Common myeloid progenitor, CD34-positive (primary cell): ENCODE results near the gene GNAI1.

Source experiments
- CTCF ChIA-PET: fragments of 350-600 bp; sonication (Branson Sonifier 250); formaldehyde crosslinking; loops from one replicate; lab custom pipeline; 2021; ENCODE audit warnings: antibody characterized with exemption; lab: Charles Lee
- POLR2A ChIA-PET: fragments of 350-600 bp; sonication (Branson Sonifier 250); formaldehyde crosslinking; loops from one replicate; lab custom pipeline; 2021; ENCODE audit warnings: antibody characterized with exemption; lab: Charles Lee
- DNase-seq, 3 donors: peaks; one replicate each; pipeline versions ENCODE4 v3.0.0 to v3.0.0-alpha.2; 2013
- H3K27ac ChIP-seq, 2 experiments: 1 replicate in 1 of 2; 2 replicates in 1 of 2; pipeline ENCODE4 v1.7.0; 2013; ENCODE audit warnings: inconsistent platforms in 2 of 2, low read length in 2 of 2, mild to moderate bottlenecking in 2 of 2, low read depth in 1 of 2, moderate library complexity in 1 of 2; ENCODE audit not compliant: severe bottlenecking in 2 of 2, insufficient read depth in 1 of 2, poor library complexity in 1 of 2
- H3K27me3 ChIP-seq, 5 experiments: replicated peaks in 2 of 5; 1 replicate in 3 of 5; 2 replicates in 2 of 5; pipeline versions ENCODE4 v1.6.1 to v1.7.0; 2013; ENCODE audit warnings: low read length in 4 of 5, mild to moderate bottlenecking in 2 of 5, moderate library complexity in 2 of 5, inconsistent platforms in 1 of 5; ENCODE audit not compliant: insufficient read depth in 5 of 5, control insufficient read depth in 4 of 5
- H3K36me3 ChIP-seq, 4 experiments: 1 replicate in 2 of 4; 2 replicates in 2 of 4; pipeline versions ENCODE4 v1.6.1 to v1.7.0; 2013; ENCODE audit warnings: low read length in 3 of 4, control low read depth in 1 of 4, mild to moderate bottlenecking in 1 of 4; ENCODE audit not compliant: control insufficient read depth in 4 of 4, insufficient read depth in 4 of 4
- H3K4me1 ChIP-seq, 4 experiments: 1 replicate in 3 of 4; 2 replicates in 1 of 4; pipeline versions ENCODE4 v1.6.1 to v1.7.1; 2013; ENCODE audit warnings: low read length in 3 of 4, mild to moderate bottlenecking in 3 of 4, control low read depth in 1 of 4, inconsistent platforms in 1 of 4, moderate library complexity in 1 of 4; ENCODE audit not compliant: control insufficient read depth in 4 of 4, insufficient read depth in 4 of 4; ENCODE audit errors: control extremely low read depth in 1 of 4
- H3K4me3 ChIP-seq, 7 experiments: 1 replicate in 4 of 7; 2 replicates in 3 of 7; pipeline versions ENCODE4 v1.5.1 to v1.7.0; 2013; ENCODE audit warnings: mild to moderate bottlenecking in 7 of 7, low read length in 6 of 7, moderate library complexity in 6 of 7, inconsistent platforms in 2 of 7, low read depth in 2 of 7, control low read depth in 1 of 7; ENCODE audit not compliant: insufficient read depth in 4 of 7, control insufficient read depth in 1 of 7; ENCODE audit errors: extremely low read depth in 1 of 7
- H3K9me3 ChIP-seq, 5 experiments: 1 replicate in 4 of 5; 2 replicates in 1 of 5; pipeline versions ENCODE4 v1.6.1 to v1.7.1; 2013; ENCODE audit warnings: low read length in 4 of 5, mild to moderate bottlenecking in 2 of 5, inconsistent platforms in 1 of 5, low read depth in 1 of 5, moderate library complexity in 1 of 5; ENCODE audit not compliant: control insufficient read depth in 4 of 5, insufficient read depth in 2 of 5; ENCODE audit errors: control extremely low read depth in 1 of 5
- WGBS: methylation state at CpG from one replicate; pipeline ENCODE4 v1.1.5; 2013; ENCODE audit not compliant: insufficient coverage; 5-methylcytosine and 5-hydroxymethylcytosine counted together

GNAI1 gene

DNA sequence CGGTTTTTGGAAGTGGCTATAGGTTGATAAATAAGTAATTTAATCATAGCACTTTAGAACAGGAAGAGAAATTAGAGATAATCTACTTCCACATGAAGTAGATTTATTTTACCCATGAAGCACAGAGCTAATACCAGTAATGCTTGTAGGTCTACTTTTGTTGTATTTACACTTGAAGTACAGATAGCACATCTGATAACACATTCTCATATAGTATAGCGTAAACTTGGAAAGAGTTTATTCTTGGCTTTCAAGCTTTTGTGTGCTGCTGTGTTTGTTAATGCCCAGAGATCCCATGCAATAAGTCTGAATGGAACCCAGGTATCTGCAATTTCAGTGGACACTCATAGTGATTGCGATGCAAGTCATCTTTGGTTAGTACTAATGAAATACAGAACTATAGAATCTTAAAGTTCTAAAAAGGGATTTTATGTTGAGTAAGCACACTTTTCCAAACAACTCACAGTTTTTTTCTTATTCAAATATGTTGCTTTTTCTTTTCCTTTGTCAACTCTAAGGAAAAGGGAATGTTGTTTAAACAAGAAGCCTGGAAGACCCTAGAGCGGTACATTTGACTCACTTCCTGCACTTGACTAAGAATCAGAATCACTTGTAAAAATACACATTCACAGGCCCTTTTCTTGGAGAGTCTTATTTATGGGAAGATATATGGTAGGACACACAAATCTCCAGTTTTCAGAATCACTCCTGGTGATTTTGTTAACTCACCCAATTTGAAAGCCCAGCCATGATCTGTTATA lies 105.8 kb downstream of the GNAI1 start:
- Histone ChIP-seq H3K9me3 (no peaks in the 10 kb centered on the region), H3K36me3 (no peaks in the 10 kb centered on the region), H3K4me1 (peaks cover 0 to 4% (median 2%) of the 10 kb centered on the region in 4 experiments), H3K27ac (no peak overlapping the region), H3K27me3 (no peaks in the 10 kb centered on the region), H3K4me3 (no peak overlapping the region)
- no CpG with 5 or more reads among the region's 4 CpGs for WGBS
- ChIA-PET POLR2A (no interaction called here), CTCF (interaction anchor here (1.2 kb wide), 1 partner anchor 9 kb away, joined by 3 read pairs; no protein-coding TSS in a partner anchor)
- no peak for DNase-seq

DNA sequence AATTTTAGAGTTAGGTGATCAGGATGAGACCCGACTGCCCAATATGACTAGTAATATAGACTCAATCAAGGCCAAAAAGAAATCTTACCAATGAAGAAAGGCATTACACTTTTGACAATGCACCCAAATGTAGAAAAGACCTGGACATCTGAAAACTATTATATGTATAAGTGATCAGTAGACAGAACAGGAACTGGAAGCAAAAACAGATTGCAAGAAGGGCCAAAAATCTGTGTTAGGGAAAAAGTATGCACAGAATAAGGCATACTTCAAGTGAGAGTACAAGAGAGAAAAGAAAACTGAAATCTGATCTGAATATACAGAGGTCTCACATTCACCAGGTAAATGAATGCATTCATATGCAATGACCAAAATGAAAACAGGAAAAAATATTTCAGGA lies 107.0 kb downstream of the GNAI1 start:
- CTCF ChIA-PET: no interaction called here
- H3K4me3 ChIP-seq: no peak overlapping the region
- H3K27me3 ChIP-seq: no peaks in the 10 kb centered on the region
- no peak for DNase-seq
- POLR2A ChIA-PET: no interaction called here
- H3K27ac ChIP-seq: no peak overlapping the region
- WGBS: 100% methylated on average over 1 of the region's 1 CpG
- H3K36me3 ChIP-seq: no peaks in the 10 kb centered on the region
- H3K4me1 ChIP-seq: peaks cover 0 to 4% (median 2%) of the 10 kb centered on the region in 4 experiments
- H3K9me3 ChIP-seq: no peaks in the 10 kb centered on the region

GRCh38 chr7:80243425-80243824 lies 108.8 kb downstream of the GNAI1 start:
- H3K9me3 ChIP-seq: no peaks in the 10 kb centered on the region
- H3K27me3 ChIP-seq: no peaks in the 10 kb centered on the region
- no peak for DNase-seq
- no peak overlapping the region for H3K27ac ChIP-seq
- peaks cover 0 to 4% (median 1%) of the 10 kb centered on the region in 4 experiments for H3K4me1 ChIP-seq
- 79% methylated on average over 4 of the region's 4 CpGs for WGBS
- ChIA-PET POLR2A (no interaction called here), CTCF (interaction anchor here (1.5 kb wide), 1 partner anchor 129 kb away, joined by 3 read pairs; no protein-coding TSS in a partner anchor)
- no peaks in the 10 kb centered on the region for H3K36me3 ChIP-seq
- no peak overlapping the region for H3K4me3 ChIP-seq

- no peaks in the 10 kb centered on the region for H3K9me3 ChIP-seq
- no peaks in the 10 kb centered on the region for H3K36me3 ChIP-seq
- ChIA-PET POLR2A (no interaction called here), CTCF (interaction anchor here (1.3 to 2.5 kb wide), 3 partner anchors 11 to 130 kb away, joined by 3 to 15 read pairs (median 3); no protein-coding TSS in a partner anchor)
- WGBS: 45% methylated on average over 2 of the region's 4 CpGs
- no peak overlapping the region for H3K27ac ChIP-seq
- peak in 2 of 3 donors; percentile 21 to 36 for DNase-seq
- peaks cover 2 to 9% (median 5%) of the 10 kb centered on the region in 4 experiments for H3K4me1 ChIP-seq
- H3K27me3 ChIP-seq: no peaks in the 10 kb centered on the region
- no peak overlapping the region for H3K4me3 ChIP-seq
These were observed 109.7 kb downstream of the GNAI1 start for GRCh38 chr7:80244206-80244916.

GRCh38 chr7:80247144-80247543 lies 112.5 kb downstream of the GNAI1 start:
- peaks cover 12 to 21% (median 17%) of the 10 kb centered on the region in 4 experiments for H3K4me1 ChIP-seq
- H3K9me3 ChIP-seq: no peaks in the 10 kb centered on the region
- DNase-seq: no peak
- no peaks in the 10 kb centered on the region for H3K27me3 ChIP-seq
- no peaks in the 10 kb centered on the region for H3K36me3 ChIP-seq
- ChIA-PET POLR2A (no interaction called here), CTCF (interaction anchor here (1.1 kb wide), 1 partner anchor 14 kb away, joined by 3 read pairs; no protein-coding TSS in a partner anchor)
- H3K27ac ChIP-seq: no peak overlapping the region
- 100% methylated on average over 3 of the region's 3 CpGs for WGBS
- no peak overlapping the region for H3K4me3 ChIP-seq

- H3K27ac ChIP-seq: no peak overlapping the region
- POLR2A ChIA-PET: no interaction called here
- H3K27me3 ChIP-seq: no peaks in the 10 kb centered on the region
- H3K36me3 ChIP-seq: no peaks in the 10 kb centered on the region
- CTCF ChIA-PET: interaction anchor here (1.1 kb wide), 1 partner anchor 15 kb away, joined by 3 read pairs; no protein-coding TSS in a partner anchor
- no peak overlapping the region for H3K4me3 ChIP-seq
- DNase-seq: no peak
- H3K9me3 ChIP-seq: no peaks in the 10 kb centered on the region
- WGBS: 96% methylated on average over 3 of the region's 4 CpGs
- H3K4me1 ChIP-seq: peaks cover 12 to 21% (median 17%) of the 10 kb centered on the region in 4 experiments
These were observed 113.3 kb downstream of the GNAI1 start for GRCh38 chr7:80247891-80248290.

GRCh38 chr7:80249184-80249583 lies 114.6 kb downstream of the GNAI1 start:
- H3K27ac ChIP-seq: no peak overlapping the region
- H3K4me1 ChIP-seq: peaks cover 12 to 21% (median 17%) of the 10 kb centered on the region in 4 experiments
- no peak overlapping the region for H3K4me3 ChIP-seq
- no peak for DNase-seq
- CTCF ChIA-PET: interaction anchor here (1.1 to 1.2 kb wide), 3 partner anchors 9 to 15 kb away, joined by 3 to 5 read pairs (median 3); no protein-coding TSS in a partner anchor
- no peaks in the 10 kb centered on the region for H3K9me3 ChIP-seq
- POLR2A ChIA-PET: no interaction called here
- H3K36me3 ChIP-seq: no peaks in the 10 kb centered on the region
- H3K27me3 ChIP-seq: no peaks in the 10 kb centered on the region
